Activated CD8-positive, alpha-beta memory T cell treated with anti-CD3 and anti-CD28 coated beads for 36 hours (primary cell): ENCODE results near the gene KCNG4. TPM values are rescaled to one million over a fixed set of nuclear protein-coding genes. Genes with fewer than 3 reads are reported as not detected.

Experiments
- CTCF ChIA-PET: fragments of 350-600 bp; sonication (Branson Sonifier 250); formaldehyde crosslinking; loops from one replicate; lab custom pipeline; 2021; ENCODE audit warnings: antibody characterized with exemption; lab: Charles Lee
- POLR2A ChIA-PET: fragments of 350-600 bp; sonication (Branson Sonifier 250); formaldehyde crosslinking; loops from one replicate; lab custom pipeline; 2021; ENCODE audit warnings: antibody characterized with exemption; lab: Charles Lee
- total RNA-seq, 2 experiments: library from RNA; stranded (reverse); gene quantifications; one replicate each; pipeline ENCODE4 v1.2.3, GENCODE V29; 2021

KCNG4 gene
- total RNA-seq, 2 experiments from 2014 or later = not detected

GRCh38 chr16:84195201-84196093 lies 44.4 kb downstream of the KCNG4 start:
- CTCF ChIA-PET = no interaction called here
- POLR2A ChIA-PET = interaction anchor here (0.5 kb wide), 1 partner anchor 353 kb away, joined by 5 read pairs; no protein-coding TSS in a partner anchor

- CTCF ChIA-PET = no interaction called here
- POLR2A ChIA-PET = no interaction called here
Observed at GRCh38 chr16:84194470-84195200, 45.2 kb downstream of the KCNG4 start.

GRCh38 chr16:84194018-84194417 lies 45.8 kb downstream of the KCNG4 start:
- ChIA-PET CTCF (no interaction called here), POLR2A (no interaction called here)

- ChIA-PET POLR2A (no interaction called here), CTCF (no interaction called here)
Observed at GRCh38 chr16:84193480-84193879, 46.3 kb downstream of the KCNG4 start.

- ChIA-PET CTCF (no interaction called here), POLR2A (no interaction called here)
Observed at GRCh38 chr16:84191466-84191865, 48.3 kb downstream of the KCNG4 start.

GRCh38 chr16:84190731-84191388 lies 49.0 kb downstream of the KCNG4 start, which contains the start of gene ADAD2:
TSS of gene ADAD2 (plus strand) at chr16:84191157. CDS start at chr16:84191231, 74 bp downstream.
- CTCF ChIA-PET = interaction anchor here (0.6 to 0.9 kb wide), 2 partner anchors 38 to 103 kb away, joined by 3 read pairs; no protein-coding TSS in a partner anchor
- POLR2A ChIA-PET = no interaction called here

GRCh38 chr16:84186685-84187437 lies 53.0 kb downstream of the KCNG4 start, which contains the start of gene TAF1C:
TSS of gene TAF1C (minus strand) at chr16:84187057. CDS start at chr16:84184988, 2,069 bp downstream.
- ChIA-PET POLR2A (interaction anchor here (0.6 to 1.2 kb wide), 3 partner anchors 70 to 102 kb away, joined by 3 to 8 read pairs (median 3); partner anchors contain the start of gene MBTPS1), CTCF (interaction anchor here (0.5 to 2.0 kb wide), 29 partner anchors 8 to 408 kb away, joined by 3 to 37 read pairs (median 4); partner anchors contain the start of genes DNAAF1, HSDL1, MBTPS1 and OSGIN1)

GRCh38 chr16:84184775-84185174 lies 55.0 kb downstream of the KCNG4 start:
- CTCF ChIA-PET = interaction anchor here (1.5 kb wide), 1 partner anchor 9 kb away, joined by 4 read pairs; no protein-coding TSS in a partner anchor

GRCh38 chr16:84183911-84184591 lies 55.8 kb downstream of the KCNG4 start:
- POLR2A ChIA-PET = no interaction called here

More at GRCh38 chr16:84184775-84185174, 55.0 kb downstream of the KCNG4 start:
- POLR2A ChIA-PET = no interaction called here

GRCh38 chr16:84183572-84183875 lies 56.3 kb downstream of the KCNG4 start:
- ChIA-PET POLR2A (no interaction called here), CTCF (no interaction called here)

More at GRCh38 chr16:84183911-84184591, 55.8 kb downstream of the KCNG4 start:
- CTCF ChIA-PET = interaction anchor here (1.5 kb wide), 1 partner anchor 8 kb away, joined by 4 read pairs; no protein-coding TSS in a partner anchor

GRCh38 chr16:84182680-84183571 lies 56.9 kb downstream of the KCNG4 start:
- ChIA-PET CTCF (no interaction called here), POLR2A (no interaction called here)

GRCh38 chr16:84182104-84182503 lies 57.7 kb downstream of the KCNG4 start:
- ChIA-PET POLR2A (no interaction called here), CTCF (no interaction called here)

- CTCF ChIA-PET = no interaction called here
- POLR2A ChIA-PET = no interaction called here
Observed at GRCh38 chr16:84181144-84181915, 58.5 kb downstream of the KCNG4 start.

GRCh38 chr16:84180519-84181140 lies 59.2 kb downstream of the KCNG4 start:
- CTCF ChIA-PET = no interaction called here
- POLR2A ChIA-PET = no interaction called here

GRCh38 chr16:84179612-84180320 lies 60.0 kb downstream of the KCNG4 start:
- ChIA-PET CTCF (interaction anchor here (0.7 kb wide), 1 partner anchor 63 kb away, joined by 3 read pairs; the partner anchor contains the start of gene MBTPS1), POLR2A (interaction anchor here (0.6 kb wide), 1 partner anchor 209 kb away, joined by 5 read pairs; no protein-coding TSS in a partner anchor)
